GM18502 (cell line): ENCODE measurements around the gene DEFB110.

Experiments
- ATAC-seq: cut with Tn5 transposase; IDR thresholded peaks from one replicate; pipeline ENCODE4 v1.9.1; 2021; ENCODE audit warnings: mild to moderate bottlenecking; ENCODE audit not compliant: unreplicated experiment, poor library complexity

Gene DEFB110

GRCh38 chr6:50021894-50022293 is at the start of gene DEFB110:
DEFB110 (minus strand) TSS chr6:50021994; CDS start chr6:50021935, 59 bp downstream.
- ATAC-seq, result no peak

GRCh38 chr6:50070101-50070500 is 48.3 kb upstream of the DEFB110 start:
- ATAC-seq, result no peak

GRCh38 chr6:50062051-50062450 is 40.3 kb upstream of the DEFB110 start:
- ATAC-seq, result no peak

- peak; percentile 57 for ATAC-seq
Measured at GRCh38 chr6:50056242-50056641, 34.4 kb upstream of the DEFB110 start.

GRCh38 chr6:50049829-50050228 is 28.0 kb upstream of the DEFB110 start, which contains the start of gene DEFB112:
DEFB112 (minus strand) TSS chr6:50049929; CDS start chr6:50049869, 60 bp downstream.
- ATAC-seq, result no peak

GRCh38 chr6:50047026-50047425 is 25.2 kb upstream of the DEFB110 start:
- no peak for ATAC-seq

- ATAC-seq, result peak; percentile 70
Measured at GRCh38 chr6:50030777-50031562, 9.2 kb upstream of the DEFB110 start.

GRCh38 chr6:50030350-50030749 is 8.6 kb upstream of the DEFB110 start:
- no peak for ATAC-seq

GRCh38 chr6:50025258-50025657 is 3.5 kb upstream of the DEFB110 start:
- ATAC-seq, result no peak

- ATAC-seq, result no peak
Measured at GRCh38 chr6:50007819-50008218, 14.0 kb downstream of the DEFB110 start.

GRCh38 chr6:50003139-50003538 is 18.7 kb downstream of the DEFB110 start:
- no peak for ATAC-seq

- no peak for ATAC-seq
Measured at GRCh38 chr6:49995278-49995677, 26.5 kb downstream of the DEFB110 start.

GRCh38 chr6:49988900-49989299 is 32.9 kb downstream of the DEFB110 start:
- ATAC-seq, result no peak

- no peak for ATAC-seq
Measured at GRCh38 chr6:49987749-49988148, 34.0 kb downstream of the DEFB110 start.

- no peak for ATAC-seq
Measured at GRCh38 chr6:49986551-49986950, 35.2 kb downstream of the DEFB110 start.

- ATAC-seq, result no peak
Measured at GRCh38 chr6:49982046-49982445, 39.7 kb downstream of the DEFB110 start.

GRCh38 chr6:49980898-49981297 is 40.9 kb downstream of the DEFB110 start:
- peak; percentile 67 for ATAC-seq

- ATAC-seq, result peak; percentile 35
Measured at GRCh38 chr6:49979584-49979983, 42.2 kb downstream of the DEFB110 start.

- ATAC-seq, result peak; percentile 60
Measured at GRCh38 chr6:49978332-49979226, 43.2 kb downstream of the DEFB110 start.

- no peak for ATAC-seq
Measured at GRCh38 chr6:49969605-49970004, 52.2 kb downstream of the DEFB110 start, which contains the start of gene DEFB113. DEFB113 (minus strand) TSS chr6:49969625; CDS start chr6:49969625, 0 bp downstream.
